ENCODE results near the gene PSME3. TPM values are rescaled to one million over a fixed set of nuclear protein-coding genes. Genes with fewer than 3 reads are reported as not detected.

Gene PSME3
- total RNA-seq, 1 experiment from 2014 or later: 163 TPM

GRCh38 chr17:42830971-42831370 is 2.2 kb upstream of the PSME3 start:
- peaks cover 12 to 19% of the 10 kb centered on the region in 2 experiments; a peak in 3 of 4 replicates for H3K4me1 ChIP-seq (ENCODE audit: control insufficient read depth in 1 of 2, insufficient read depth in 2 of 2, low read length in 2 of 2)
- intact Hi-C loops (cut with micrococcal nuclease): no loop called here
- TF ChIP-seq SP1 (IDR thresholded peaks at IDR 0.05; ENCODE audit: low read depth) (no peak), REST (IDR thresholded peaks at IDR 0.05; ENCODE audit: low read depth) (no peak), SIN3A (IDR thresholded peaks at IDR 0.05; ENCODE audit: low read depth) (no peak), ZNF274 (IDR thresholded peaks at IDR 0.05; ENCODE audit: low read depth, low read length) (no peak), ATF3 (IDR thresholded peaks at IDR 0.05) (no peak), POLR2A (IDR thresholded peaks at IDR 0.05; ENCODE audit: borderline replicate concordance, extremely low read depth, insufficient read depth, insufficient read length) (no peak), SRF (IDR thresholded peaks at IDR 0.05; ENCODE audit: low read depth) (no peak), CTCF (IDR thresholded peaks at IDR 0.05 in 2 of 3, conservative IDR thresholded peaks at IDR 0.05 in 1 of 3; ENCODE audit: borderline replicate concordance in 1 of 3, insufficient read depth in 1 of 3, low read depth in 2 of 3, low read length in 2 of 3) (no peak), CBX3 (IDR thresholded peaks at IDR 0.05; ENCODE audit: low read depth) (no peak), EGR1 (IDR thresholded peaks at IDR 0.05; ENCODE audit: low read depth) (no peak), CEBPB (IDR thresholded peaks at IDR 0.05; ENCODE audit: low read depth) (no peak), EZH2phosphoT487 (IDR thresholded peaks at IDR 0.05; ENCODE audit: borderline replicate concordance) (no peak)

More at GRCh38 chr17:42830971-42831370, 2.2 kb upstream of the PSME3 start:
- Histone ChIP-seq H3K36me3 (ENCODE audit: control insufficient read depth in 1 of 2, insufficient read depth in 2 of 2, low read length in 2 of 2) (peaks cover under 1 to 10% of the 10 kb centered on the region in 2 experiments; a peak in 1 of 4 replicates), H2AFZ (ENCODE audit: low read depth, low read length, poor library complexity, severe bottlenecking) (no peak overlapping the region), H3K9me2 (ENCODE audit: insufficient read depth) (no peaks in the 10 kb centered on the region), H3K9ac (ENCODE audit: low read length) (no peak overlapping the region), H3K4me2 (ENCODE audit: low read length) (no peak overlapping the region), H4K20me1 (ENCODE audit: insufficient read depth) (no peaks in the 10 kb centered on the region), H3K27me3 (ENCODE audit: insufficient read depth, low read length) (no peaks in the 10 kb centered on the region), H3K4me3 (replicated peaks in 1 of 2; ENCODE audit: low read depth in 1 of 2, low read length in 2 of 2) (no peak overlapping the region), H3K27ac (ENCODE audit: low read depth, low read length) (no peak overlapping the region), H3K79me2 (ENCODE audit: insufficient read depth, low read length) (peaks cover 28% of the 10 kb centered on the region), H3K9me3 (ENCODE audit: control insufficient read depth in 1 of 2, insufficient read depth in 1 of 2, low read depth in 1 of 2, low read length in 2 of 2) (no peaks in the 10 kb centered on the region)
- POLR2A ChIA-PET: no interaction called here
- DNase-seq (ENCODE audit: low read depth, low spot score): no peak
- ATAC-seq: no peak
- BruUV-seq (replicated peaks): no TSS peak
- RAD21 ChIA-PET (ENCODE audit: low non-redundant PET in 1 of 2, low total read pairs in 2 of 2, uncharacterized antibody in 2 of 2, unreplicated experiment in 2 of 2): no interaction called here
- CTCF ChIA-PET: no interaction called here
